Prostate gland (tissue), 2 donors: ENCODE results near the gene FGD5.

Experiments
- CTCF ChIP-seq, 4 experiments: fragments of 200-600 bp in 2 of 4; fragments of 450-650 bp in 2 of 4; sonication (generic) in 2 of 4; IDR thresholded peaks; 1 replicate in 3 of 4; 2 replicates in 1 of 4; pipeline ENCODE4 v1.5.1; 2016 to 2019; ENCODE audit warnings: antibody characterized with exemption in 4 of 4, mild to moderate bottlenecking in 2 of 4, moderate library complexity in 2 of 4
- POLR2A ChIP-seq: fragments of 450-650 bp; IDR thresholded peaks from one replicate; pipeline ENCODE4 v1.6.1; 2016; ENCODE audit warnings: antibody characterized with exemption, mild to moderate bottlenecking

GRCh38 chr3:14779069-14779685, 39.6 kb upstream of the FGD5 start:
- TF ChIP-seq CTCF (IDR thresholded peaks at IDR 0.05), result no peak
- TF ChIP-seq POLR2A, result no peak
